ENCODE results near the gene SIX4. TPM values are rescaled to one million over a fixed set of nuclear protein-coding genes. Genes with fewer than 3 reads are reported as not detected.

Gene SIX4
- total RNA-seq, 1 experiment from 2014 or later = 26.5 TPM

DNA sequence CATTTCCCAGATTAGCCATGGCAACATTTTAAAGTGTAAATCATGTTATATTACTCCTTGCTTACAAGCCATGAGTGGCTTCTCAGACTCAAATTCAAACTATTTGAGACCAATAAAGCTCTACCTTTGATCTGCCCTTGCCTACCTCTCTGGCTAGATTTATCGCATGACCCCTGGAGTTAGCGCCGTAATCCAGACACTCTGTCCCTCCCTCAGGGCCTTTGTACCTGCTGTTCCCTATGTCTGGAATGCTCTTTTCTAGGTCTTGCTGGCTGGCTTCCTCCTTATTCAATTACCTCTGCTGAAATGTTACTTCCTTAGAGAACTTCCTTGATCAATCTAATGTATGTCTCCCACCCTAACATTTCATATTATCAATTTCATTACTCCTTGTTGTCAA, 16.3 kb downstream of the SIX4 start:
- no peaks in the 10 kb centered on the region for H3K79me2 ChIP-seq (ENCODE audit: insufficient read depth, low read length)
- H3K14ac ChIP-seq (ENCODE audit: insufficient read depth, low read length) = no peak overlapping the region
- Mint-ChIP-seq H3K4me3 (no peak overlapping the region), H3K27me3 (ENCODE audit: low read depth) (no peaks in the 10 kb centered on the region), H3K4me1 (peaks cover 20 to 22% of the 10 kb centered on the region in 2 experiments), H3K9me3 (no peaks in the 10 kb centered on the region), H3K36me3 (ENCODE audit: insufficient read depth in 1 of 3, low read depth in 3 of 3) (peaks cover 0 to 2% (median 2%) of the 10 kb centered on the region in 3 experiments; a peak in 2 of 7 replicates), H3K27ac (no peak overlapping the region)
- no peak overlapping the region for H4K8ac ChIP-seq (replicated peaks; ENCODE audit: insufficient read length, low read depth, low read length)
- H3K56ac ChIP-seq (ENCODE audit: insufficient read length, low read depth, low read length) = no peak overlapping the region
- H3T11ph ChIP-seq (ENCODE audit: low read length) = no peak overlapping the region
- H3K23ac ChIP-seq (ENCODE audit: insufficient read length, low read depth, low read length) = no peak overlapping the region
- H3K4me1 ChIP-seq (ENCODE audit: insufficient read depth, low read length) = no peaks in the 10 kb centered on the region
- no peak overlapping the region for H3K27ac ChIP-seq (ENCODE audit: insufficient read length, low read depth, low read length)
- no peak overlapping the region for H4K91ac ChIP-seq (ENCODE audit: insufficient read length, low read depth, low read length)
- no CpG with 5 or more reads among the region's 3 CpGs for WGBS (ENCODE audit: extremely low coverage, insufficient read length, low lambda C conversion rate)
- H2BK5ac ChIP-seq (ENCODE audit: insufficient read length, low read length) = no peak overlapping the region
- no peaks in the 10 kb centered on the region for H3K9me3 ChIP-seq (ENCODE audit: control insufficient read depth, low read depth, low read length)
- no peak for DNase-seq
- no peak overlapping the region for H2BK20ac ChIP-seq (ENCODE audit: low read depth, low read length, poor library complexity, severe bottlenecking)
- H3K4ac ChIP-seq (ENCODE audit: low read depth, low read length) = no peak overlapping the region
- no peak overlapping the region for H3K4me2 ChIP-seq (ENCODE audit: insufficient read depth, insufficient read length, low read length)
- H3K9ac ChIP-seq (ENCODE audit: extremely low read depth, insufficient read length, low read length) = no peak overlapping the region
- no peaks in the 10 kb centered on the region for H4K20me1 ChIP-seq (ENCODE audit: control insufficient read depth, insufficient read depth, insufficient read length)
- H2AK5ac ChIP-seq (ENCODE audit: insufficient read length, low read length) = no peak overlapping the region
- no peak overlapping the region for H2BK12ac ChIP-seq (ENCODE audit: insufficient read length, low read depth, low read length)
- H4K5ac ChIP-seq (ENCODE audit: insufficient read length, low read depth, low read length) = no peak overlapping the region
- no peak overlapping the region for H2BK15ac ChIP-seq (ENCODE audit: low read depth, low read length)
- no peaks in the 10 kb centered on the region for H3K79me1 ChIP-seq (ENCODE audit: insufficient read depth, low read depth, low read length, poor library complexity, severe bottlenecking)
- no peak overlapping the region for H2AFZ ChIP-seq (ENCODE audit: low read length)
- H3K23me2 ChIP-seq (ENCODE audit: insufficient read length, low read depth, low read length, poor library complexity, severe bottlenecking) = no peaks in the 10 kb centered on the region
- no peak overlapping the region for H3K18ac ChIP-seq (ENCODE audit: insufficient read length, low read depth, low read length)
- H3K27me3 ChIP-seq (ENCODE audit: insufficient read depth, low read length) = no peaks in the 10 kb centered on the region
- no peak overlapping the region for H2BK120ac ChIP-seq (ENCODE audit: low read depth, low read length, poor library complexity, severe bottlenecking)
- TF ChIP-seq, protein P1, sequence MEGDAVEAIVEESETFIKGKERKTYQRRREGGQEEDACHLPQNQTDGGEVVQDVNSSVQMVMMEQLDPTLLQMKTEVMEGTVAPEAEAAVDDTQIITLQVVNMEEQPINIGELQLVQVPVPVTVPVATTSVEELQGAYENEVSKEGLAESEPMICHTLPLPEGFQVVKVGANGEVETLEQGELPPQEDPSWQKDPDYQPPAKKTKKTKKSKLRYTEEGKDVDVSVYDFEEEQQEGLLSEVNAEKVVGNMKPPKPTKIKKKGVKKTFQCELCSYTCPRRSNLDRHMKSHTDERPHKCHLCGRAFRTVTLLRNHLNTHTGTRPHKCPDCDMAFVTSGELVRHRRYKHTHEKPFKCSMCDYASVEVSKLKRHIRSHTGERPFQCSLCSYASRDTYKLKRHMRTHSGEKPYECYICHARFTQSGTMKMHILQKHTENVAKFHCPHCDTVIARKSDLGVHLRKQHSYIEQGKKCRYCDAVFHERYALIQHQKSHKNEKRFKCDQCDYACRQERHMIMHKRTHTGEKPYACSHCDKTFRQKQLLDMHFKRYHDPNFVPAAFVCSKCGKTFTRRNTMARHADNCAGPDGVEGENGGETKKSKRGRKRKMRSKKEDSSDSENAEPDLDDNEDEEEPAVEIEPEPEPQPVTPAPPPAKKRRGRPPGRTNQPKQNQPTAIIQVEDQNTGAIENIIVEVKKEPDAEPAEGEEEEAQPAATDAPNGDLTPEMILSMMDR (conservative IDR thresholded peaks at IDR 0.05) = no peak
